ENCODE measurements around the gene CEACAM5.
"Not testable (repeated sequence)": the region's sequence is repeated elsewhere in the genome, so short reads cannot be mapped to it uniquely, and the experiment has no call there.

The CEACAM5 gene

GRCh38 chr19:41702171-41702651 lies 6.2 kb upstream of the CEACAM5 start:
- no peaks in the 10 kb centered on the region for H3K27me3 ChIP-seq (ENCODE audit: control insufficient read depth, insufficient read depth, low read length)

GRCh38 chr19:41703602-41704293 lies 4.7 kb upstream of the CEACAM5 start:
- Histone ChIP-seq H3K9me3 (ENCODE audit: control insufficient read depth, low read length) (no peaks in the 10 kb centered on the region), H3K4me1 (ENCODE audit: control insufficient read depth, insufficient read depth, low read length) (peaks cover 33% of the 10 kb centered on the region), H3K27me3 (ENCODE audit: control insufficient read depth, insufficient read depth, low read length) (no peaks in the 10 kb centered on the region), H3K4me3 (ENCODE audit: low read length) (no peak overlapping the region), H3K36me3 (ENCODE audit: control insufficient read depth, insufficient read depth, low read length) (no peaks in the 10 kb centered on the region), H3K9ac (ENCODE audit: low read length) (no peak overlapping the region)

More at GRCh38 chr19:41702171-41702651, 6.2 kb upstream of the CEACAM5 start:
- Histone ChIP-seq H3K36me3 (ENCODE audit: control insufficient read depth, insufficient read depth, low read length) (no peaks in the 10 kb centered on the region), H3K4me1 (ENCODE audit: control insufficient read depth, insufficient read depth, low read length) (peaks cover 22% of the 10 kb centered on the region), H3K4me3 (ENCODE audit: low read length) (no peak overlapping the region), H3K9ac (ENCODE audit: low read length) (no peak overlapping the region), H3K9me3 (ENCODE audit: control insufficient read depth, low read length) (no peaks in the 10 kb centered on the region)

- Histone ChIP-seq H3K27me3 (ENCODE audit: control insufficient read depth, insufficient read depth, low read length) (no peaks in the 10 kb centered on the region), H3K9ac (ENCODE audit: low read length) (no peak overlapping the region), H3K36me3 (ENCODE audit: control insufficient read depth, insufficient read depth, low read length) (no peaks in the 10 kb centered on the region), H3K4me3 (ENCODE audit: low read length) (no peak overlapping the region), H3K4me1 (ENCODE audit: control insufficient read depth, insufficient read depth, low read length) (peaks cover 19% of the 10 kb centered on the region), H3K9me3 (ENCODE audit: control insufficient read depth, low read length) (no peaks in the 10 kb centered on the region)
Measured at GRCh38 chr19:41705393-41706174, 2.8 kb upstream of the CEACAM5 start.

GRCh38 chr19:41706741-41707501 lies 1.5 kb upstream of the CEACAM5 start:
- no peaks in the 10 kb centered on the region for H3K9me3 ChIP-seq (ENCODE audit: control insufficient read depth, low read length)
- no peaks in the 10 kb centered on the region for H3K27me3 ChIP-seq (ENCODE audit: control insufficient read depth, insufficient read depth, low read length)
- peak overlapping the region; percentile 62 for H3K9ac ChIP-seq (ENCODE audit: low read length)
- H3K36me3 ChIP-seq (ENCODE audit: control insufficient read depth, insufficient read depth, low read length): peaks cover 8% of the 10 kb centered on the region
- H3K4me1 ChIP-seq (ENCODE audit: control insufficient read depth, insufficient read depth, low read length): peaks cover 17% of the 10 kb centered on the region
- H3K4me3 ChIP-seq (ENCODE audit: low read length): no peak overlapping the region

- Histone ChIP-seq H3K4me3 (ENCODE audit: low read length) (no peak overlapping the region), H3K27me3 (ENCODE audit: control insufficient read depth, insufficient read depth, low read length) (no peaks in the 10 kb centered on the region), H3K4me1 (ENCODE audit: control insufficient read depth, insufficient read depth, low read length) (peaks cover 17% of the 10 kb centered on the region), H3K9me3 (ENCODE audit: control insufficient read depth, low read length) (no peaks in the 10 kb centered on the region), H3K9ac (ENCODE audit: low read length) (peak overlapping the region; percentile 62), H3K36me3 (ENCODE audit: control insufficient read depth, insufficient read depth, low read length) (peaks cover 10% of the 10 kb centered on the region)
Measured at GRCh38 chr19:41707502-41707812, 969 bp upstream of the CEACAM5 start.

GRCh38 chr19:41707871-41708371 lies 505 bp upstream of the CEACAM5 start:
- H3K27me3 ChIP-seq (ENCODE audit: control insufficient read depth, insufficient read depth, low read length): no peaks in the 10 kb centered on the region
- H3K4me3 ChIP-seq (ENCODE audit: low read length): no peak overlapping the region
- peaks cover 17% of the 10 kb centered on the region for H3K4me1 ChIP-seq (ENCODE audit: control insufficient read depth, insufficient read depth, low read length)
- no peaks in the 10 kb centered on the region for H3K9me3 ChIP-seq (ENCODE audit: control insufficient read depth, low read length)
- peak overlapping the region; percentile 74 for H3K9ac ChIP-seq (ENCODE audit: low read length)
- peaks cover 10% of the 10 kb centered on the region for H3K36me3 ChIP-seq (ENCODE audit: control insufficient read depth, insufficient read depth, low read length)

GRCh38 chr19:41709516-41709915 lies 1.1 kb downstream of the CEACAM5 start:
- H3K4me1 ChIP-seq (ENCODE audit: control insufficient read depth, insufficient read depth, low read length): peaks cover 17% of the 10 kb centered on the region
- H3K36me3 ChIP-seq (ENCODE audit: control insufficient read depth, insufficient read depth, low read length): peaks cover 10% of the 10 kb centered on the region
- H3K9me3 ChIP-seq (ENCODE audit: control insufficient read depth, low read length); H3K27me3 ChIP-seq (ENCODE audit: control insufficient read depth, insufficient read depth, low read length): not testable (repeated sequence)
- peak overlapping the region; percentile 35 for H3K4me3 ChIP-seq (ENCODE audit: low read length)
- peak overlapping the region; percentile 74 for H3K9ac ChIP-seq (ENCODE audit: low read length)

- H3K9me3 ChIP-seq (ENCODE audit: control insufficient read depth, low read length): no peaks in the 10 kb centered on the region
- H3K4me3 ChIP-seq (ENCODE audit: low read length): peak overlapping the region; percentile 35
- no peaks in the 10 kb centered on the region for H3K27me3 ChIP-seq (ENCODE audit: control insufficient read depth, insufficient read depth, low read length)
- peak overlapping the region; percentile 74 for H3K9ac ChIP-seq (ENCODE audit: low read length)
- H3K36me3 ChIP-seq (ENCODE audit: control insufficient read depth, insufficient read depth, low read length): peaks cover 10% of the 10 kb centered on the region
- H3K4me1 ChIP-seq (ENCODE audit: control insufficient read depth, insufficient read depth, low read length): peaks cover 17% of the 10 kb centered on the region
Measured at GRCh38 chr19:41709951-41710645, 1.7 kb downstream of the CEACAM5 start.

GRCh38 chr19:41711376-41712261 lies 3.2 kb downstream of the CEACAM5 start:
- peaks cover 10% of the 10 kb centered on the region for H3K36me3 ChIP-seq (ENCODE audit: control insufficient read depth, insufficient read depth, low read length)
- H3K27me3 ChIP-seq (ENCODE audit: control insufficient read depth, insufficient read depth, low read length): no peaks in the 10 kb centered on the region
- no peaks in the 10 kb centered on the region for H3K9me3 ChIP-seq (ENCODE audit: control insufficient read depth, low read length)
- H3K4me3 ChIP-seq (ENCODE audit: low read length): peak overlapping the region; percentile 14
- peak overlapping the region; percentile 74 for H3K9ac ChIP-seq (ENCODE audit: low read length)
- H3K4me1 ChIP-seq (ENCODE audit: control insufficient read depth, insufficient read depth, low read length): peaks cover 17% of the 10 kb centered on the region

GRCh38 chr19:41714598-41714997 lies 6.2 kb downstream of the CEACAM5 start:
- Histone ChIP-seq H3K9ac (ENCODE audit: low read length) (no peak overlapping the region), H3K4me3 (ENCODE audit: low read length) (no peak overlapping the region), H3K9me3 (ENCODE audit: control insufficient read depth, low read length) (no peaks in the 10 kb centered on the region), H3K27me3 (ENCODE audit: control insufficient read depth, insufficient read depth, low read length) (no peaks in the 10 kb centered on the region), H3K36me3 (ENCODE audit: control insufficient read depth, insufficient read depth, low read length) (peaks cover 10% of the 10 kb centered on the region), H3K4me1 (ENCODE audit: control insufficient read depth, insufficient read depth, low read length) (no peaks in the 10 kb centered on the region)

GRCh38 chr19:41718761-41719160 lies 10.3 kb downstream of the CEACAM5 start:
- H3K27me3 ChIP-seq (ENCODE audit: control insufficient read depth, insufficient read depth, low read length): no peaks in the 10 kb centered on the region
- no peak overlapping the region for H3K9ac ChIP-seq (ENCODE audit: low read length)
- no peaks in the 10 kb centered on the region for H3K4me1 ChIP-seq (ENCODE audit: control insufficient read depth, insufficient read depth, low read length)
- no peak overlapping the region for H3K4me3 ChIP-seq (ENCODE audit: low read length)
- H3K36me3 ChIP-seq (ENCODE audit: control insufficient read depth, insufficient read depth, low read length): no peaks in the 10 kb centered on the region
- no peaks in the 10 kb centered on the region for H3K9me3 ChIP-seq (ENCODE audit: control insufficient read depth, low read length)
